ENCODE measurements around the gene VAT1L.

The VAT1L gene

DNA sequence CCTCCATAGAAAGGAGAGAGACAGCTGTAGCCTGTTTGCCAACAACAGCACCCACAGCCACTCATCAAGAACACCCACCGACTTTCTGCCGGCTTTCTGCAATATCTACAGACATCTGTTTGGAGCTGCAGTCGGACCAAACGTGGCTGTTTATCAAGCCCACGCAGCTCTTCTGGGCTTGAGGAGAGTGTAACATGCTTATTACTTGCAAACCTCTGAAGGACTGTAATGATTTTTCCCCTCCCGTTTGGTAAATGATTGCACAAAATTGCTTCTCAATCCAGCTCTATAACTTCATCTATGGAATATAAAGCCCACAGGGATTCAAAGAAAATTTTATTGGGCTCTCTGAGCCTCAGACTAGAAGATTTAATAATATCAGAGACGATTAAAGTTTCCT lies 100.5 kb downstream of the VAT1L start:
- TF ChIP-seq Cebpa-rat (IDR thresholded peaks at IDR 0.05): no peak
- Histone ChIP-seq H3K4me1 (peaks cover 0 to 10% (median 0%) of the 10 kb centered on the region in 10 experiments; a peak in 5 of 20 replicates), H3K4me3 (no peak overlapping the region)

DNA sequence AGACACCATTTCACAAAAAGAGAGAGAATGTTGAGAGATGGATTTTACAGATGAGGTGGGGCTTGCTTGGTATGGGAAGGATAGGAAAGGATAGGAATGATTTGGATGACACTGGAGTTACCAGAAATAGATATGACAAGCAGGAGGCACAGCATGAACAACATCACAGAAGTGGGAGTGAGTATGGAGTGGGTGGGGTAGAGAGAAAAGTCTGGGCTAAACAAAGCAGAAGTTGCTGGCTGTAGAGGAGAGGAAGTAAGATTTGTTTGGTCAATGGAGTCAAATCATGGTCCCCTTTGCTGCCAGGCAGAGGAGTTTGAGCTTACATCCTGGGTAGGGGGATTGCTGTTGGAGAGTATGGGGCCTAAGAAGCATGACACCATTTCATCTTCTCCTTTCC lies 101.7 kb downstream of the VAT1L start:
- Histone ChIP-seq H3K9me3 (replicated peaks in 1 of 11) (no peaks in the 10 kb centered on the region), H3K36me3 (no peaks in the 10 kb centered on the region), H3K27ac (no peak overlapping the region), H3K4me2 (peak overlapping the region in 3 of 11 experiments; percentile 27 to 47 (median 40); a peak in 5 of 22 replicates), H3K9ac (no peak overlapping the region), H3K4me1 (peaks cover 0 to 10% (median 0%) of the 10 kb centered on the region in 10 experiments; a peak in 5 of 20 replicates), H4K20me1 (no peaks in the 10 kb centered on the region), H3K27me3 (no peaks in the 10 kb centered on the region), H3K4me3 (no peak overlapping the region)
- no peak for TF ChIP-seq Cebpa-rat (IDR thresholded peaks at IDR 0.05)

More for the DNA sequence above, 100.5 kb downstream of the VAT1L start:
- Histone ChIP-seq H3K4me2 (no peak overlapping the region), H3K27me3 (no peaks in the 10 kb centered on the region), H4K20me1 (no peaks in the 10 kb centered on the region), H3K9me3 (replicated peaks in 1 of 11) (no peaks in the 10 kb centered on the region), H3K9ac (no peak overlapping the region), H3K27ac (no peak overlapping the region), H3K36me3 (no peaks in the 10 kb centered on the region)

DNA sequence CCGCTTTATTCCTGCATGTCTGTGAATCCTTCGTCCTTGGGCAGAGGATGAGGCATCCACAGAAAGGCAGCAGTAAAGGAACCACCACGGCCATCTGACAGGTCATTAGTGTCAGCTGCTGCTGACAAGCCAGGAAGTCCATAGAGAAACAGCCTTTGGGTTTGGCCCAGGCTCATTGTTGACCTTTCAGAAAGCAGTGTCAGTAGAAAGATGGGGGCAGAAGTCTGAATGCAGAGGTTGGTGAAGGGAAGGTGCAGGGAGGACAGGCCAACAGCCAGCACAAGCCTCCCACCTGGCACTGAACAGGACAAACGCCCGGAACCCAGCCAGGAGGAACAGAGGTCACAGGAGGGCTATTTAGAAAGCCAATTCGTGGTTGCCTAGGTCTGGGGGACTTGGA lies 105.8 kb downstream of the VAT1L start:
- no peaks in the 10 kb centered on the region for H3K36me3 ChIP-seq
- no peak overlapping the region for H3K9ac ChIP-seq
- H3K27me3 ChIP-seq: no peaks in the 10 kb centered on the region
- H3K4me1 ChIP-seq: peaks cover 0 to 19% (median 8%) of the 10 kb centered on the region in 10 experiments; a peak in 12 of 20 replicates
- H3K4me2 ChIP-seq: no peak overlapping the region
- no peaks in the 10 kb centered on the region for H4K20me1 ChIP-seq
- no peak overlapping the region for H3K4me3 ChIP-seq
- no peak for TF ChIP-seq Cebpa-rat (IDR thresholded peaks at IDR 0.05)
- no peaks in the 10 kb centered on the region for H3K9me3 ChIP-seq (replicated peaks in 1 of 11)
- no peak overlapping the region for H3K27ac ChIP-seq

DNA sequence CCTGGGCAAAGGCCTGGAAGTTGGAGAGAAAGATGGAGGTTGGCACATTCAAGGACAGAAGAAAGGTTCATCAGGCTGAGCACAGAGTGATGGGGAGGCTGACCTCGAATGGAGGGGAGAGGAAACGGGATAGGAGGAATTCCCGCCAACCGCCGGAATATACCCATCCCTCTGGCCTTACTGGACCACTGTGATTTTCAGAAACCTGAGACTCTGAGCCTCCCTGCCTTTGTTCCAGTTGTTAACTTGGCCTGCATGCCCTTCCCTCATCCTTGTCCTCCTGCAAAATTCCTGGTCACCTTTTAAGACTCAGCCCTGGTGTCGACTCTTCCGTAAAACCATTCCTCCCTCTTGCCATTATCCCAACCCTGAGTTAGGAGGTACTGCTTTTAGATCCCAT lies 107.6 kb downstream of the VAT1L start:
- Histone ChIP-seq H3K4me3 (no peak overlapping the region), H3K4me2 (peak overlapping the region in 3 of 11 experiments; percentile 2 to 12 (median 7); a peak in 1 of 22 replicates), H3K4me1 (peaks cover 0 to 9% (median 7%) of the 10 kb centered on the region in 10 experiments; a peak in 8 of 20 replicates), H3K36me3 (no peaks in the 10 kb centered on the region), H4K20me1 (no peaks in the 10 kb centered on the region; a peak in 1 of 22 replicates), H3K27ac (no peak overlapping the region), H3K9ac (no peak overlapping the region), H3K27me3 (no peaks in the 10 kb centered on the region), H3K9me3 (replicated peaks in 1 of 11) (no peaks in the 10 kb centered on the region)
- TF ChIP-seq Cebpa-rat (IDR thresholded peaks at IDR 0.05): no peak

DNA sequence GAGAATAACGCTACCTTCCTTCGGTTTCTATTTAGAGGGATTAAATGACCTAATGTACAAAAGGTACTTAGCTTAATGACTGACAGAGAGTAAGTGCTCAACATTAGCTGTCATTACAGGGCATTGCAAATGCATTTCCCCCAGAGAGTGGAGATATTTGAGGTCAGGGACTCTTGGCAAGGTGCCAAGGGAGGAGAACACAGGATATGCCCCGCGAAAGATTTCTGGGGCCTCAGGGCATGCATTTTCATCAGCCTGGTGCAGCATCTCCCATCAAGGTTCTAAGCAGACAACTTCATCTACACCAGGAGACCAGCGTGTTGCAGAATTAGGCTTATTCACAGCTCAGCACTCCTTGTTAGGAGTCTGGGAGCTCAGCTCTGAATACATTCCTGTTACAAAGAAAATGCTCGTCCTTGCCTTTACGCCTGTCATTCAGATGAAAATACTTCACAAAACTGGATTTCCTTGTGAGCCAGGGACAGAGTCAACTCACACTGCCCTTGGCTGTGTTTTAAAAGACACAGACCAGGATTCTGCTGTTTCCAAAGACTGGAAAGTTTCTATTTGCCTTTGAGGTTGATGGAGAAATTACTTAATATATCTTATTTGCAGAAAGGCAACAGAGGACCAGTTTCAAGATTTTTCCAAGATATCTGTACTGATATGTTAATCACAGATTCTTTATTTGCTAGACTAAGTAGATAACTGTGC lies 108.2 kb downstream of the VAT1L start:
- no peaks in the 10 kb centered on the region for H3K36me3 ChIP-seq
- no peak overlapping the region for H3K27ac ChIP-seq
- no peaks in the 10 kb centered on the region for H3K27me3 ChIP-seq
- no peaks in the 10 kb centered on the region for H3K9me3 ChIP-seq (replicated peaks in 1 of 11)
- peaks cover 0 to 9% (median 7%) of the 10 kb centered on the region in 10 experiments; a peak in 8 of 20 replicates for H3K4me1 ChIP-seq
- no peak overlapping the region for H3K4me3 ChIP-seq
- no peak overlapping the region for H3K9ac ChIP-seq
- no peaks in the 10 kb centered on the region; a peak in 1 of 22 replicates for H4K20me1 ChIP-seq
- no peak for TF ChIP-seq Cebpa-rat (IDR thresholded peaks at IDR 0.05)
- H3K4me2 ChIP-seq: peak overlapping the region in 5 of 11 experiments; percentile 2 to 12 (median 7); a peak in 2 of 22 replicates

DNA sequence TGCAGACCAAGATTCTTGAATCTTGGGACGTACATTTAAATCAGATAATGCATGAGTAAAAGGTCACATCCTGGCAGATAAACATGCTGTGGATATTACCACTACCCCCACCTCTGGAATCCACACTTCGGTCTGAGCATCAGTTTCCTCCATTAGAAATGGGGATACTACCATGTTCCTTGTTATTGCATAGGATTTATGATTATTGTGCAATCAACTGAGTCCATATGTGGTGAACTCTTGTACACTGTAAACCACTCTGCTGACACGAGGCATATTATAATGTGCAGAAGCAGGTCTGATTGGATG lies 108.7 kb downstream of the VAT1L start:
- Histone ChIP-seq H3K4me2 (no peak overlapping the region), H3K36me3 (no peaks in the 10 kb centered on the region), H3K4me1 (peaks cover 0 to 9% (median 7%) of the 10 kb centered on the region in 10 experiments; a peak in 8 of 20 replicates), H3K9ac (no peak overlapping the region), H4K20me1 (no peaks in the 10 kb centered on the region; a peak in 1 of 22 replicates), H3K27ac (no peak overlapping the region), H3K27me3 (no peaks in the 10 kb centered on the region), H3K9me3 (replicated peaks in 1 of 11) (no peaks in the 10 kb centered on the region), H3K4me3 (no peak overlapping the region)
- TF ChIP-seq Cebpa-rat (IDR thresholded peaks at IDR 0.05): peak in 6 of 11 experiments; percentile 39 to 69 (median 52); a peak in 6 of 22 replicates

DNA sequence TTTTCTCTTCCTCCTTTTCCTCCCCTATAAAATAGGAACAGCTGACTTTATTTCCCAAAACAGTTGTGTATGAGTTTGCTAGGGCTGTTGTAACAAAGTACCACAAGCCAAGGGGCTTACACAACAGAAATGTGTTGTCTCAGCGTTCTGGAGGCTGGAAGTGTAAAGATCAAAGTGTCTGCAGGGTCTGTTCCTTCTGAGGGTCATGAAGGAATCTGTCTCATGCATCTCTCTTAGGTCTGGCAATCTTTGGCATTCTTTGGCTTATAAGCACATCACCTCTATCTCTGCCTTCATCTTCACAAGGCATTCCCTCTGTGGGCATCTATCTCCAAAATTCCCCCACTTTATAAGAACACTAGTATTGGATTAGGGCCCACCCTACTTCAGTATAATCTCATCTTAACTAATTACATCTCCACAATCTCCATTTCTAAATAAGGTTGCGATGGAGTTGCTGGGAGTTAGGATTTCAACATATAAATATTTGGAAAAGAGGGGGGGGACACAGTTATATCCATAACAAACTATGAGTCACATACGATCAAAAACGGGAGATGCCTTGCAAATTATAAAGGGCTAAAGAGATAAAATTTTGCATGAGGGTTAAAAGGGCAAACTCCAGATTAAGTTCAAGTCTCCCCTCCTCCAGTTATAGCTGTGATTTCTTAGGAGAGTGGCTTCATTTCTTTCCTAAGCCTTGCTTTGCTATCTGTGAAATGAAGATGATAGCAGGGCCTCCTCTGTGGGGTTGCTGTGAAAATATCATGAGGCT lies 109.7 kb downstream of the VAT1L start:
- peaks cover 0 to 9% (median 7%) of the 10 kb centered on the region in 10 experiments; a peak in 8 of 20 replicates for H3K4me1 ChIP-seq
- no peaks in the 10 kb centered on the region for H3K36me3 ChIP-seq
- H3K9ac ChIP-seq: no peak overlapping the region
- H3K27me3 ChIP-seq: no peaks in the 10 kb centered on the region
- no peak overlapping the region for H3K4me3 ChIP-seq
- H3K9me3 ChIP-seq (replicated peaks in 1 of 11): no peaks in the 10 kb centered on the region
- H3K27ac ChIP-seq: no peak overlapping the region
- no peak for TF ChIP-seq Cebpa-rat (IDR thresholded peaks at IDR 0.05)
- H3K4me2 ChIP-seq: peak overlapping the region in 2 of 11 experiments; percentile 6 to 19; a peak in 1 of 22 replicates
- no peaks in the 10 kb centered on the region; a peak in 1 of 22 replicates for H4K20me1 ChIP-seq

DNA sequence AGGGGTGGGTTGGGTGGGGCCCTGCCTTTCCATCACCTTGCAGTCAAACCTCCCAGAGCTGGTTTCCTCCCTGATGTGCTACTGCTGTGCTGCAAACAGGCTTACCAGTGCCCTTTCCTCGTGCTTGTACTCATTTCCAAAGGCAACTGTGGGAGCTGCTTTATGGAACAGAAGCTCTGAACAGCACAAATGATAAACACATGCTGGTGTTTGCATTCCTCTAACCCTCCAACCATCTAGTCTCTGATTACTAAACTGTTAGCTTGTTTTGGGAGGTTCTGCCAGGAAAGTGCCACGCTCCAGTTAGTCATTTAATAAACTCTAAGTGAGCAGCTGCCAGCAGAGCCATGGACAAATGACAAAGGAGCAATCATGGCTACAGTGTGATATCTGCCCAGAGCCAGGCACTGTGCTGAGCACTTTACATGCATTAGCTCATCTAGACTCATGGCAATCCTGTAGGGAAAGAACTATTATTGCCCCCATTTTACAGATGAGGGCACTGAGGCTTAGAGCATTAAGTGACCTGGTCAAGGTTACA lies 110.4 kb downstream of the VAT1L start:
- Histone ChIP-seq H3K36me3 (no peaks in the 10 kb centered on the region), H3K4me3 (no peak overlapping the region), H3K4me1 (peaks cover 0 to 9% (median 7%) of the 10 kb centered on the region in 10 experiments; a peak in 8 of 20 replicates), H3K9ac (no peak overlapping the region), H3K9me3 (replicated peaks in 1 of 11) (no peaks in the 10 kb centered on the region), H3K4me2 (no peak overlapping the region), H4K20me1 (no peaks in the 10 kb centered on the region; a peak in 1 of 22 replicates), H3K27ac (no peak overlapping the region), H3K27me3 (no peaks in the 10 kb centered on the region)
- TF ChIP-seq Cebpa-rat (IDR thresholded peaks at IDR 0.05): no peak

DNA sequence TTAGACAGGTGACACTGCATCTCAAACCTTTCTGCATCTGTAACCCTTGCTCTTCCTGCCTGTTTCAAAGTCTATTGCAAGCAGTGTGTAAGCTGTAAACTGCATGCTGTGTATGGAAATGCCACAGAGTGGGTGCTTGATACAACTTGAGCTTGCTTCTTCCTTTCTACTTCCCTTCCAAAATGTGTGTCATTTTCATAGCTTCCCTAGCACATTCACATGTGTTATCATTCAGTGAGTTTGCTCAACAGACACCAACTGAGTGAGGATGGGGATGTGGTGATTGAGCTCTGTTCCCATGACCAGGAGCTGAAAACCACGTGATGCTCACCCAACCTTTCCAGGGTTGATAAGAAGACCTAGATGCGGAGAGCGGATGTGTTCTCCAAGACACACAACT lies 111.1 kb downstream of the VAT1L start:
- no peaks in the 10 kb centered on the region for H3K36me3 ChIP-seq
- no peaks in the 10 kb centered on the region; a peak in 1 of 22 replicates for H4K20me1 ChIP-seq
- no peak overlapping the region for H3K9ac ChIP-seq
- no peak for TF ChIP-seq Cebpa-rat (IDR thresholded peaks at IDR 0.05)
- H3K27me3 ChIP-seq: no peaks in the 10 kb centered on the region
- peaks cover 0 to 9% (median 7%) of the 10 kb centered on the region in 10 experiments; a peak in 8 of 20 replicates for H3K4me1 ChIP-seq
- H3K9me3 ChIP-seq (replicated peaks in 1 of 11): no peaks in the 10 kb centered on the region
- no peak overlapping the region for H3K4me3 ChIP-seq
- H3K27ac ChIP-seq: no peak overlapping the region
- no peak overlapping the region for H3K4me2 ChIP-seq
